ENCODE measurements around the gene IRGQ.
A peak's percentile ranks its signal among the peaks of the same experiment; 100 is the strongest.
"Not testable (repeated sequence)": the region's sequence is repeated elsewhere in the genome, so short reads cannot be mapped to it uniquely, and the experiment has no call there.

IRGQ gene

GRCh38 chr19:43587029-43587428 is 8.9 kb downstream of the IRGQ start:
- not testable (repeated sequence) for H3K27ac ChIP-seq (ENCODE audit: extremely low read depth, low read depth, low read length); H3K9me3 ChIP-seq (ENCODE audit: control insufficient read depth, insufficient read depth, low read depth, low read length); H3K4me1 ChIP-seq (ENCODE audit: control insufficient read depth, insufficient read depth, low read length); H3K4me3 ChIP-seq (ENCODE audit: low read depth, low read length)
- POLR2A ChIA-PET, result interaction anchor here (1.0 to 1.6 kb wide), 2 partner anchors 9 to 81 kb away, joined by 3 to 6 read pairs; partner anchors contain the start of genes IRGQ and ZNF576
- CTCF ChIA-PET, result interaction anchor here (0.6 to 1.7 kb wide), 5 partner anchors 8 to 182 kb away, joined by 3 to 12 read pairs (median 5); partner anchors contain the start of gene IRGQ
- peak; percentile 84 for TF ChIP-seq SCRT2 (tag by site-specific recombination; IDR thresholded peaks at IDR 0.05)
- TF ChIP-seq, protein P1, sequence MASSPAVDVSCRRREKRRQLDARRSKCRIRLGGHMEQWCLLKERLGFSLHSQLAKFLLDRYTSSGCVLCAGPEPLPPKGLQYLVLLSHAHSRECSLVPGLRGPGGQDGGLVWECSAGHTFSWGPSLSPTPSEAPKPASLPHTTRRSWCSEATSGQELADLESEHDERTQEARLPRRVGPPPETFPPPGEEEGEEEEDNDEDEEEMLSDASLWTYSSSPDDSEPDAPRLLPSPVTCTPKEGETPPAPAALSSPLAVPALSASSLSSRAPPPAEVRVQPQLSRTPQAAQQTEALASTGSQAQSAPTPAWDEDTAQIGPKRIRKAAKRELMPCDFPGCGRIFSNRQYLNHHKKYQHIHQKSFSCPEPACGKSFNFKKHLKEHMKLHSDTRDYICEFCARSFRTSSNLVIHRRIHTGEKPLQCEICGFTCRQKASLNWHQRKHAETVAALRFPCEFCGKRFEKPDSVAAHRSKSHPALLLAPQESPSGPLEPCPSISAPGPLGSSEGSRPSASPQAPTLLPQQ (tag by site-specific recombination; IDR thresholded peaks at IDR 0.05), result 0 out of 2 replicates have a peak, but pooled peaks have one; percentile 23
- H3K36me3 ChIP-seq (ENCODE audit: control insufficient read depth in 2 of 2, insufficient read depth in 1 of 2, low read length in 2 of 2), result peaks cover 31 to 49% of the 10 kb centered on the region in 2 experiments

GRCh38 chr19:43586346-43586745 is 9.6 kb downstream of the IRGQ start:
- ChIA-PET CTCF (interaction anchor here (0.6 to 1.7 kb wide), 4 partner anchors 9 to 182 kb away, joined by 3 to 12 read pairs (median 5); partner anchors contain the start of gene IRGQ), POLR2A (interaction anchor here (1.6 kb wide), 1 partner anchor 10 kb away, joined by 6 read pairs; the partner anchor contains the start of genes IRGQ and ZNF576)
- no peak overlapping the region for H3K4me3 ChIP-seq (ENCODE audit: low read depth, low read length)
- no peaks in the 10 kb centered on the region for H3K9me3 ChIP-seq (ENCODE audit: control insufficient read depth, insufficient read depth, low read depth, low read length)
- no peak for TF ChIP-seq ZBTB10 (tag by site-specific recombination; IDR thresholded peaks at IDR 0.05)
- no peaks in the 10 kb centered on the region for H3K4me1 ChIP-seq (ENCODE audit: control insufficient read depth, insufficient read depth, low read length)
- peaks cover 28 to 45% of the 10 kb centered on the region in 2 experiments for H3K36me3 ChIP-seq (ENCODE audit: control insufficient read depth in 2 of 2, insufficient read depth in 1 of 2, low read length in 2 of 2)
- H3K27ac ChIP-seq (ENCODE audit: extremely low read depth, low read depth, low read length), result 0 out of 2 replicates have a peak overlapping the region, but pooled peaks have one; percentile 16

DNA sequence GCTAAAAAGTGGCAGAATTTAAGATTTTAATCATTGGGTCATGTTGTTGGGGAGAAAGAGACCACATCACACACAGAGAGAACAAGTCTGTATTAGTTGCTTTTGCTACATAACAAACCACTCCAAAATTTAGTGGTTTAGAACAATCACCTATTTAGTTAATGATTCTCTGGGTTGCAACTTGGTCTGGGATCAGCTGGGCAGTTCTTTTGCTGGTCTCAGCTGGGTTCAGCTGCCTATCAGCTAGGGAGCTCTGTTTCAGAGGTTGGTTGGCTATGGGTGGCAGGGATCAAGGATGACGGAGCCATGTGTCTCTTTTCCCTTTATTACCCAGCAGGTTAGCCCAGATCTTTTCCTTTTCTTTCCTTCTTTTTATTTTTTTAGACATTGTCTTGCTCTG is 11.4 kb downstream of the IRGQ start:
- Histone ChIP-seq H3K9me3 (ENCODE audit: control insufficient read depth, insufficient read depth, low read depth, low read length) (no peaks in the 10 kb centered on the region), H3K4me3 (ENCODE audit: low read depth, low read length) (no peak overlapping the region), H3K27ac (ENCODE audit: extremely low read depth, low read depth, low read length) (no peak overlapping the region; the same call in 1 of the 2 replicates), H3K4me1 (ENCODE audit: control insufficient read depth, insufficient read depth, low read length) (no peaks in the 10 kb centered on the region), H3K36me3 (ENCODE audit: control insufficient read depth in 2 of 2, insufficient read depth in 1 of 2, low read length in 2 of 2) (peaks cover 9 to 26% of the 10 kb centered on the region in 2 experiments)
- TF ChIP-seq, protein P2, sequence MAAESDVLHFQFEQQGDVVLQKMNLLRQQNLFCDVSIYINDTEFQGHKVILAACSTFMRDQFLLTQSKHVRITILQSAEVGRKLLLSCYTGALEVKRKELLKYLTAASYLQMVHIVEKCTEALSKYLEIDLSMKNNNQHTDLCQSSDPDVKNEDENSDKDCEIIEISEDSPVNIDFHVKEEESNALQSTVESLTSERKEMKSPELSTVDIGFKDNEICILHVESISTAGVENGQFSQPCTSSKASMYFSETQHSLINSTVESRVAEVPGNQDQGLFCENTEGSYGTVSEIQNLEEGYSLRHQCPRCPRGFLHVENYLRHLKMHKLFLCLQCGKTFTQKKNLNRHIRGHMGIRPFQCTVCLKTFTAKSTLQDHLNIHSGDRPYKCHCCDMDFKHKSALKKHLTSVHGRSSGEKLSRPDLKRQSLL (tag by site-specific recombination; IDR thresholded peaks at IDR 0.05), result 0 out of 2 replicates have a peak, but pooled peaks have one; percentile 35
- TF ChIP-seq ZBTB17 (tag by site-specific recombination; IDR thresholded peaks at IDR 0.05) (0 out of 2 replicates have a peak, but pooled peaks have one; percentile 24), ZSCAN5A (tag by site-specific recombination; IDR thresholded peaks at IDR 0.05) (no peak)
- ChIA-PET CTCF (interaction anchor here (0.6 to 4.5 kb wide), 4 partner anchors 10 to 225 kb away, joined by 3 to 39 read pairs (median 4); partner anchors contain the start of gene IRGQ), POLR2A (interaction anchor here (3.2 kb wide), 1 partner anchor 12 kb away, joined by 14 read pairs; the partner anchor contains the start of genes IRGQ and ZNF576)

- TF ChIP-seq ZNF561 (tag by site-specific recombination; IDR thresholded peaks at IDR 0.05; ENCODE audit: borderline replicate concordance), result no peak
- TF ChIP-seq ZNF580 (tag by site-specific recombination; IDR thresholded peaks at IDR 0.05), result 0 out of 2 replicates have a peak, but pooled peaks have one; percentile 61
Observed at GRCh38 chr19:43582495-43582894, 13.4 kb downstream of the IRGQ start.

More at GRCh38 chr19:43582495-43582894, 13.4 kb downstream of the IRGQ start:
- ChIA-PET CTCF (interaction anchor here (1.4 to 4.5 kb wide), 2 partner anchors 12 to 27 kb away, joined by 4 to 39 read pairs; partner anchors contain the start of gene IRGQ), POLR2A (interaction anchor here (0.7 kb wide), 1 partner anchor 73 kb away, joined by 4 read pairs; no protein-coding TSS in a partner anchor)
- H3K36me3 ChIP-seq (ENCODE audit: control insufficient read depth in 2 of 2, insufficient read depth in 1 of 2, low read length in 2 of 2), result peaks cover 5 to 13% of the 10 kb centered on the region in 2 experiments
- H3K4me3 ChIP-seq (ENCODE audit: low read depth, low read length), result no peak overlapping the region
- no peaks in the 10 kb centered on the region for H3K9me3 ChIP-seq (ENCODE audit: control insufficient read depth, insufficient read depth, low read depth, low read length)
- no peak overlapping the region for H3K27ac ChIP-seq (ENCODE audit: extremely low read depth, low read depth, low read length)
- H3K4me1 ChIP-seq (ENCODE audit: control insufficient read depth, insufficient read depth, low read length), result no peaks in the 10 kb centered on the region
